A172 (cell line): Measurements from ENCODE around the gene SPTBN4. TPM values are rescaled to one million over a fixed set of nuclear protein-coding genes. Genes with fewer than 3 reads are reported as not detected.
"Not testable (repeated sequence)": the region's sequence is repeated elsewhere in the genome, so short reads cannot be mapped to it uniquely, and the experiment has no call there.

Experiments used
- DNase-seq: peaks from one replicate; pipeline ENCODE4 v3.0.0-alpha.2; 2015; ENCODE audit warnings: low spot score
- total RNA-seq: library from RNA; depleted of rRNA; stranded (reverse); fragments of >200 nt; shearing (Covaris generic); gene quantifications from 2 replicates; pipeline ENCODE4 v1.2.3, GENCODE V29; 2014

Gene SPTBN4
- total RNA-seq, 1 experiment from 2014 or later = 2.2 TPM

DNA sequence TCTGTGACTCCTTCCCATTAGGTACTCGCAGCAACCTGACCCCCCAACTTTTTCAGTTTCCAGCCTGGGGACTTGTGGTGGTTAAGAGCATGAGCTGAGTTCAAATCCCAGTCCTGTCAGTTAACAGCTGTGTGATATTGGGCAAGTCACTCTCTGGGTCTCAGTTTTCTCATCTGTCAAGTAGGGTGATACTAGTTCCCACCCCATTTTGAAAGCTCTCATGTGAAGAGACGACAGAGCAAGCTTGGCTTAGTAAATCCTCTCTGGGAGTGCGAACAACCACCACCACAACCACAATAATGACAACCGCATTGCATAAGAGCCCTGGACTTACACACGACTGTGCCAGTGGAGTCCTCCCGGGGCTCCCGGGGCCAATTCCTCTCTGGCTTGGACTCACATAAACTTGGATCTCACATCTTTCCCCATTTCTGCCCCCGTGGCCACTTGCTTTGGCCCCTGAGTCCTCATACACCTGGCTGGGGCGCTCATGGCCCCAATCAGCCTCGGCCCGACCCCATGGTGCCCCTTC lies 1.7 kb upstream of the SPTBN4 start:
- DNase-seq = peak; percentile 55

DNA sequence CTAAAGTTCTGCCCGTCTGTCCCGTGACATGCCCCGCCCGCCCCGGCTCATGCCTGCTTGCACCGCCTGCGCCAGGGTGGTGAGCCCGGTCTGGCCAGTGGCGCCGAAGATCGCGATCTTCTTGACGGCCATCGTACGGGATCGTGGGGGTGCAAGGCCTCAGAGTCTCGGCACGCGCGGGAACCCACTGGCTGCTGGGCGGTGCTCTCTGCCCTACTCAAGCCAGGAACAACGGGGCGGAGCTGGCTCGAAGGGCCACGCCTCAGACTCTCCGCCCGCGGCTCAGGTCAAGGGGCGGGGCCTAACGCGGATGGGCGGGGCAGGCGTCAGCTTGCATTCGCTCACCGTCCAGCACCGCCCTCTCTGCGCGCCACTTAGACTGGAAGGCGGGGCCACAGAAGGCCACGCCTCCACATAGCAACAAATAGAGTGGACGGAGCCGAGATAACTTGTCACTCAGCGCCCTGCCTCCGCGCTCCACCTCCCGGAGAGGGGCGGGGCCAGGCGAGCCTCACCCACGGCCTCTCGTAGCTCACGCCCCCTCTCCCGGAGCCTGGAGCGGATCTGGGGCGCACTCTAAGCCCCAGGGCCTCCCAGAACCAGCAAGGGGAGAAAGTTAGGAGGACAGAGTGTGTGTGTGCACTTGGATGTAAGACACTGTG lies 1.1 kb upstream of the SPTBN4 start, which contains the start of gene BLVRB:
Gene BLVRB, minus strand, starts transcription at position 189 of the 662 bp plus-strand sequence. Its CDS starts 57 bp downstream, at position 132.
- peak; percentile 99 for DNase-seq

DNA sequence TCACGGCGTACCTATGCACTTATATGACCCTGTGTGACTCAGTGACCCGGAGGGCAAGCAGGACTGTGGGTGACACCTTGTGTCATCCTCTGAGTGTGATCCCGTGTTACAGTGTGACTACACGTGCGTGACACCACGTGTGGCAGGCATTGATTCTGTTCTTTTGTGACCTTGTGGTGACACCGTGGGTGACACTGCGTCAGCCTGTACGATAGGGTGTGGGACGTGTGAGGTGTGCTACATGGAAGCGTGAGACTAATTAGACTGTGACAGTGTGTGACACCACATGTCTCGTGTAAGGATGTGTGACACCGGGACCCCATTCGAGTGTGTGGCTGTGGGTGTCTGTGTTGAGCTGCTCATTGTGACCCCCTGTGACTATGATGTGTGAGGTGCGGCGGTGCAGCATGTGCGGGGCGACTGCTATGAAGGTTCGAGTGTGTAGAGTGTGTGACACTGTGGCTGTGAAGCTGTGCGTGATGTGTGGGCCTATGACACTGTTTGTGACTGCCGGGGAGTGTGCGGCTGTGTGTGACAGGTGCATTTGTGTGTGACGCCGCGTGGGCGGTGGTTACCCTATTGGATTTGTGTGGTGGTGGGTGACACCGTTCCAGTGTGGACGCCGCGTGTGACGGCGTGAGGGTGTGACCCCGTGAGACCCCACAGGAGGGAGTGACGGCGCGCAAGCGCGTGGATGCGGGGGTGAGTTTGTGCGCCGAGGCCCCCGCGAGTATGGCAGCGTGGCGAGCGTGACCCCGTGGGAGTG lies 399 bp upstream of the SPTBN4 start:
- no peak for DNase-seq

DNA sequence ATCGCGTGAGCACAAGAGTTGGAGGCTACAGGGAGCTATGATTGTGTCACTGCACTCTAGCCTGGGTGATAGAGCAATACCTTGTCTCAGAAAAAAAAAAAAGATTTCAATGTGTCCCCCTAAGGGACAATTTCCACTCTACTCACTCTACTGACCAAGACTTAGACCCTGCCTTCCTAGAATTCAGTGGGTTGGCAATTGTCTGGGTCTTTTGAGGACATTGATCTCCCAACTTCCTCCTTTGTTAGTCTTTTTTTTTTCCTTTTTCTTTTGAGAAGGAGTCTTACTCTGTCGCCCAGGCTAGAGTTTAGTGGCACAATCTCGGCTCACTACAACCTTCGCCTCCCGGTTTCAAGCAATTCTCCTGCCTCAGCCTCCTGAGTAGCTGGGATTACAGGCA lies 2.2 kb downstream of the SPTBN4 start:
- DNase-seq = no peak

DNA sequence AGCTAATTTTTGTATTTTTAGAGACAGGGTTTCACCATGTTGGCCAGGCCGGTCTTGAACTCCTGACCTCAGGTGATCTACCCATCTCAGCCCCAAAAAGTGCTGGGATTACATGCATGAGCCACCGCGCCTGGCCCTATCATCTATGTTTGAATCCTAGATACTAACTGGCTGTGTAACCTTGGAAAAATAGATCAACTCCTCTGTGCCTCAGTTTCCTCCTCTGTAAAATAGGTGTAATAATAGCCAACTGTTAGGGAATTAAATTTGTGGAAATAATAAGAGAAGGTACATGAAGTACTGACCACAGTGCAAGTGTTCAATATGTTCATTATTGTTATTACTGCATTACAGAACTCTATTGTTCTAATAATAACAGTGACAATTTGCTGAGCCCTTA lies 4.3 kb downstream of the SPTBN4 start:
- DNase-seq = no peak

DNA sequence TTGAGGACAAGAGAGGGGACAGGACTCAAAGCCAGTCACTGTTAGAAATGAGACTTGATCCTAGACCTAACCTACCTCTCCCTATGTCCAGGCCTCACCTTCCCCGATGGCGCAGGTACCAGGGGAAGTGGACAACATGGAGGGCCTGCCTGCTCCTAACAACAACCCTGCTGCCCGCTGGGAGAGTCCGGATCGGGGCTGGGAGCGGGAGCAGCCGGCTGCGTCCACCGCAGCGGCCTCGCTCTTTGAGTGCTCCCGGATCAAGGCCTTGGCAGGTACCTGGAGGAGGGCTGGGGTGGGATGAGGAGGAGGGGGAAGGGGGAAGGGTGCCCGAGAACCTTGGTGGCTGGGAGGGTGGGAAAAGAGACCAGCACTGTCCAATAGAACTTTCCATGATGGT lies 5.7 kb downstream of the SPTBN4 start:
- DNase-seq = no peak

DNA sequence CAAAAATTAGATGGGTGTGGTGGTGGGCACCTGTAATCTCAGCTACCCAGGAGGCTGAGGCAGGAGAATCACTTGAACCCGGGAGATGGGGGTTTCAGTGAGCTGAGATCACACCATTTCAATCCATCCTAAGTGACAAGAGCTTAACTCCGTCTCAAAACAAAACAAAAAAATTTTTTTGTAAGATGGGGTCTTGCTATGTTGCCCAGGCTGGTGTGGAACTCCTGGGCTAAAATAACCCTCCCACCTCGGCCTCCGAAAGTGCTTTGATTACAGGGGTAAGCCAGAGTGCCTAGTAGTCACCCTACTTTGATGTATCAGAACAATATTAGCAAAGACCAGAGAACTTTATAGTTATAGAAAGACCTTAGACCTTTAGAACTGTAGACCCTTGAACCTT lies 7.9 kb downstream of the SPTBN4 start:
- no peak for DNase-seq

DNA sequence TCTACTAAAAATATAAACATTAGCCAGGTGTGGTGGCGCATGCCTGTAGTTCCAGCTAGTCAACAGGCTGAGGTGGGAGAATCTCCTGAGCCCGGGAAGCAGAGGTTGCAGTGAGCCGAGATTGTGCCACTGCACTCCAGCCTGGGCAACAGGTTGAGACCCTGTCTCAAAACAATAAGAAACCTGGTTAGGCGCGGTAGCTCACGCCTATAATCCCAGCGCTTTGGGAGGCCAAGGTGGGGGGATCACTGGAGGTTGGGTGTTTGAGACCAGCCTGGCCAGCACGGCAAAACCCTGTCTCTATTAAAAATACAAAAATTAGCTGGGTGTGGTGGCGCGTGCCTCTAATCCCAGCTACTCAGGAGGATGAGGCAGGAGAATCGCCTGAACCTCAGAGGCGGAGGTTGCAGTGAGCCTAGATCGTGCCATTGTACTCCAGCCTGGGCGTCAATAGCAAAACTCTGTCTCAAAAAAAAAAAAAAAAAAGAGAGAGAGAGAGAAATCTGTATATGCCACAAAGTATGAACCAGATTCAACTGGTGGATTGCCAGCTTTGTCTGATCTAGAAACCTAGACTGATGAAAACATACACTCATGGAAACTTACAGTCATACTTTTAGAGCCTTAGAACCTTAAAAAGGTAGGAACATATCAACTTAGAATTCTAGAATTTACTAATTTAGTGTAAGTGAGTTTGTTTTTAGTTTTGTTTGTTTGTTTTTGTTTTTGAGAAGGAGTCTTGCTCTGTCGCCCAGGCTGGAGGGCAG lies 9.3 kb downstream of the SPTBN4 start:
- DNase-seq = not testable (repeated sequence)

DNA sequence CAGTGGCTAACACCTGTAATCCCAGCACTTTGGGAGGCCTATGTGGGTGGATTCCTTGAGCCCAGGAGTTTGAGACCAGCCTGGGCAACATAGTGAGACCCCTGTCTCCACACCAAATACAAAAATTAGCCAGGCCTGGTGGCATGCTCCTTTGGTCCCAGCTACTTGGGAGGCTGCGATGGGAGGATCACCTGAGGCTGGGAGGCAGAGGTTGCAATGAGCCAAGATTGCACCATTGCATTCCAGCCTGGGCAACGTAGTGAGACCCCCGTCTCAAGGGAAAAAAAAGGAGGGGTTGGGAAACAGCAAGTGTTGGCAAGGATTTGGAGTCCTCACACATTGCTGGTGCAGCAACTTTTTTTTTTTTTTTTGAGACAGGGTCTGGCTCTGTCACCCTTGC lies 19.2 kb downstream of the SPTBN4 start:
- DNase-seq = no peak

DNA sequence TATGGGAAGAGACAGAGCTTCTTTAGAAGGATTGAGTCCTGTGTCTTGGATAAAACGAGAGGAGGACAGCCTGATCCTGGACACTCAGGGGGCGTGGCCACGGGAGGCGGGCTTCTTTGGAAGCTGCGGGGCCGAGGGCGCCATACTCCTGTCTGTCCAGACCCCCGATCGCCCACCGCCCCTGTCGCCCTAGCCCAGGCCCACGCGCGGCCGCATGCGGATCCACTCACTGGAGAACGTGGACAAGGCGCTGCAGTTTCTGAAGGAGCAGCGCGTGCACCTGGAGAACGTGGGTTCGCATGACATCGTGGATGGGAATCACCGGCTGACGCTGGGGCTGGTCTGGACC lies 23.1 kb downstream of the SPTBN4 start:
- DNase-seq = no peak

DNA sequence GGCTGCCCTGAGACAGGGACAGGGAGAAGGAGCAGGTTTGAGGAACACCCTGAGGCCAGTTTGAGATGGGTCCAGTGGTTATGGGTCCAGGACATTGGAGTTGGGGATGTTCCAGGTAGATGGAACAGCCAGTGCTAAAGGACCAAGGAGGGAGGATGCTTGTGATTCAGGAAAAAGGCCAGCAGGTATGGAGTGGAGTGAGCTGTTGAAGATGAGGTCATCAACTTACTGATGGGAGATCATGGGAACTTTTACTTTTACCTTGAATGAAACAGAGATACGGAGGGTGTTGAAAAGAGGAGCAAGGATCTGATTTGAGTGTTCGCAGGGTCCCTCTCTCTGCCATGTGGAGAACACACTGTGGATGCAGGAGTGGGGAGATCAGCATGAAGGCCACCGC lies 25.5 kb downstream of the SPTBN4 start:
- DNase-seq = no peak

DNA sequence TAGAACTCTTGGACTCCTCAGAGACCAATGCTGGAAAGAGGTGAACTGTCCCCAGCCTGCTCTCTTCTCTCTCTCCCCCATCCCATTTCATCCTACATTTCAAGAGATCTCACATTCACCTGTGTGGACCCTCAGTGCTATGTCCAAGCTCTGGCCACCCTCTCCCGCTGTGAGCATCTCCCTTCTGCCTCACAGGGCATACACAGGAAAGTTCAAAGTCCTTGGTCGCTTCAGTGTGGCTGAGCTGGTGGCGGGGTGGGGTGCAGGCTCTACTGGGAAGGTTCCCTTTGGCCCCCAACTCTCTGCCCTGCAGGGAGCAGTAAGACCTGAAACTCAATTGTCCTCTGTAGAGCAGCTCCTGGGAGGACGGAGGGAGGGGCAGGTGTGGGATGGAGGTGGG lies 27.0 kb downstream of the SPTBN4 start:
- no peak for DNase-seq

DNA sequence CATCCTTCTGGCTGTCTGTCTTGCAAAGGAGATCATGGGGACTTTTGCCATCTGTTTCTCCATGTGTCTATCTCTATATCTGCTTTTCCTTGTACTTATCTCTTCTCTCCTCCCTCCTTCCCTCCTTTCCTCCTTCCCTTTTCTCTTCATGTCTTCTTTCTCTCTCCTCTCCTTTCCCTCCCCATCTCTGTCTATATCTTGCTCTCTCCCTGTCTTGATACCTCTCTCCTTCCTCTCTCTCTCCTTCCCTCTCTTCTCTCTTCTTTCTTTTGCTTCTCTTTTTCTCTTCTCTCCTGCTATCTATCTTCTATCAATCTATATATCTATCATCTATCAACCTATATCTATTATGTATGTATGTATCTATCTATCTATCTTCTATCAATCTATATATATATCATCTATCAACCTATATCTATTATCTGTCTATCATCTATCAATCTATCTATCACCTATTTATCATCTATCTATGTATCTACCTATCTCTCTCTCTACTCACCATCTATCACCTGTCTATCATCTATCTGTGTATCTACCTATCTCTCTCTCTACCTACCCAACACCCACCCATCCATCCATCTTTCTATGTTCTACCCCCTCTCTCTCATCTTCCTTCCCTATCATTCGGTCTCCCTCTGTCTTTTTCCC lies 27.5 kb downstream of the SPTBN4 start:
- no peak for DNase-seq

DNA sequence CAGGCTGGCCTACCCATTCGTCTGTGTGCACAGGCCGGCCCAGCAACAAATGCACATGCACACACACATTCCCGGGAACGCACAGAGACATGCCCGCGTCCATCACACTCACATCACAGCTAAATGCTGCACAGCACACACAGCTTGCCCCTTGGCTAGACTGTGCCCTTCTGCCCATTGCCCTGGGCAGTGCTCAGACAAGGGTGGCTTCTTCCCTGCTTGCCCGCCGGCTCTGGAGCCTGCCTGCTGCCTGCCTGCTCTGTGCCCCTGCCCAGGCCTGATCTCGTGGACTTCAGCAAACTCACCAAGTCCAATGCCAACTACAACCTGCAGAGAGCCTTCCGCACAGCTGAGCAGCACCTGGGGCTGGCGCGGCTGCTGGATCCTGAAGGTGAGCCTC lies 30.4 kb downstream of the SPTBN4 start:
- DNase-seq = no peak

DNA sequence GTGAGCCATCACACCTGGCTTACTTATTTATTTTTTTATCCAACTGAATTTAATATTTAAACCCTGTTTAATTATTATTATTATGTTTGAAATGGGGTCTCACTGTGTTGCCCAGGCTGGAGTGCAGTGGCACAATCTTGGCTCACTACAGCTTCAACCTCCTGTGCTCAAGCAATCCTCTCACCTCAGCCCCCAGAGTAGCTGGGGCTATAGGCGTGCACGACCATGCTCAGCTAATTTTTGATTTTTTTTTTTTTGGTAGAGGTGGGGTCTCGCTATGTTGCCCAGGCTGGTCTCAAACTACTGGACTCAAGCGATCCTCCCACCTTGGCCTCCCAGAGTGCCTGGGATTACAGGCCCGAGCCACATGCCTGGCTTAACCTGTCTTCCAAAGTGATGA lies 32.5 kb downstream of the SPTBN4 start:
- no peak for DNase-seq

DNA sequence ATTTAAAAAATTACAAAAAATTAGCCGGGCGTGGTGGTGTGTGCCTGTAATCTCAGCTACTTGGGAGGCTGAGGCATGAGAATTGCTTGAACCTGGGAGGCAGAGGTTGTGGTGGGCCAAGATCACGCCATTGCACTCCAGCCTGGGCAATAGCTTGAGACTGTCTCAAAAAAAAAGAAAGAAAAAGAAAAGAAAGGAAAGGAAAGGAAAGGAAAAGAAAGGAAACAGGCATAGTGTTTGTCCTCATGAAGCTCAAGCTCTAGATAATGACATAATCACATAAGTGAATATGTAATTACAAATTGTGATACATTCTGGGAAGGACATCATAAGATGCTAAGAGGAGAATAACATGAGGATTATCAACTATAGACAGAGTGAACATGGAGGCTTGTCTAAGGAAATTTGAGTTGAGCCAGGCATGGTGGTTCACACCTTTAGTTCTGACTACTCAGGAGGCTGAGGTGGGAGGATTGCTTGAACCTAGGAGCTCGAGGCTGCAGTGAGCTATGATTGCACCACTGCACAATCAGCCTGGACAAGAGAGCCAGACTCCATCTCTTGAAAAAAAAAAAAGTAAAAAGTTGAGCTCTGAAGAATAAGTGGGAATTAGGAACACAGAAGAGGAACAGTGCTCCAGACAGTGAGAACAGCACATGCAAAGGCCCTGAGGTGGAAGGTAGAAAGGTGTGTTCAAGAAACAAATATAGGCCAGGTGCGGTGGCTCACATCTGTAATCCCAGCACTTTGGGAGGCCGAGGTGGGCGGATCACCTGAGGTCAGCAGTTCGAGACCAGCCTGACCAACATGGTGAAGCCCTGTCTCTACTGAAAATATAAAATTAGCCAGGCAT lies 34.1 kb downstream of the SPTBN4 start:
- DNase-seq = not testable (repeated sequence)

DNA sequence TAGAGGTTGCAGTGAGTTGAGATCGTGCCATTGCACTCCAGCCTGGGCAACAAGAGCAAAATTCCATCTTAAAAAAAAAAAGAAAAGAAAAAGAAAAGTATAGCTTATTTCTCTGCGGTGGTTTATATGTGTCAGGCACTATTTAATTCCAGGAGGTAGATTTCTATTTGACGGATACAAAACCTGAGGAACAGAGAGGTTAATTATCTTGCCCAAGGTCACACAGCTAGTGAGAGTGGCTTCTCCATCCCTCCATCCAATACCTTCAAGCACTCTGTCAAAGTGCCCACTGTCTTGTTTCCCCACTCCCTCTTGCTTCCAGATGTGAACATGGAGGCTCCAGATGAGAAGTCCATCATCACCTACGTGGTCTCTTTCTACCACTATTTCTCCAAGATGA lies 34.8 kb downstream of the SPTBN4 start:
- DNase-seq = no peak

DNA sequence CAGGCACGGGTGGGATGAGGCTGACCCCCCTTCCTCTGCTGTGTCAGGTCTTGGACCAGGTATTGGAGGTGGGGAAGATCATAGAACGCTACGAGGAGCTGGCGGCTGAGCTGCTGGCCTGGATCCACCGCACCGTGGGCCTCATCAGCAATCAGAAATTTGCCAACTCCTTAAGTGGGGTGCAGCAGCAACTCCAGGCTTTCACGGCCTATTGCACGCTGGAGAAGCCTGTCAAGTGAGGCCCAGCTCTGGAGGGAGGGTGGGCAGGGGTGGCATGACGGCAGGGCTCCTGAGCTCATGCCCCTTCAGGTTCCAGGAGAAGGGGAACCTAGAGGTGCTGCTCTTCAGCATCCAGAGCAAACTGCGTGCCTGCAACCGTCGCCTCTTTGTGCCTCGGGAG lies 35.3 kb downstream of the SPTBN4 start:
- no peak for DNase-seq

DNA sequence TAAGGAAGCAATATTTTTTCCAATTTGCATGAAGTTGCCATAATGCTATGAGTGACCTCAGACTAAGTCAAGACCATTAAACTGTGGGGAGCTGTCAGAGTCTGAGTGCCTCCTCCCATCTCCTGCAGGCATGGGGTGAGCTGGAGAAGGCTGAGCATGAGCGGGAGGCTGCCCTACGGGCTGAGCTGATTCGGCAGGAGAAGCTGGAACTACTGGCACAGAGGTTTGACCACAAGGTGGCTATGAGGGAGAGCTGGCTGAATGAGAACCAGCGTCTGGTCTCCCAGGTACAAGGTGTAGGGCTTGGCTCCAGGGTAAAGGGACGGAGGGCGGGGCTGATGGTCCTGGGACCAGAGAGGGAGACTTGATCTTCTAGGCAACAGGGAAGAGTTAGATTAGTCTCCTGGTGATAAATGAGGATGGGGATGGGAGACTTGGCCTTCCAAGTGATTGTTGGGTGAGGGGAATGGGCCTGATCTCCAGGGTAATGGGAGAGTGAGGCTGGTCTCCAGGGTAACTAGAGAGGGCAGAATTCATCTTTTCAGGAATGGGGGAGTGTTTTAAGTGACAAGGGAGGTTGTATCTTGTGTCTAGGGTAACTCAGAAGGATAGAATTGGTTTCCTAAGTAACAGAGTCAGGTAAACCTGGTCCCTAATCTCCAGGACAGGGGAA lies 36.0 kb downstream of the SPTBN4 start:
- DNase-seq = peak; percentile 14

DNA sequence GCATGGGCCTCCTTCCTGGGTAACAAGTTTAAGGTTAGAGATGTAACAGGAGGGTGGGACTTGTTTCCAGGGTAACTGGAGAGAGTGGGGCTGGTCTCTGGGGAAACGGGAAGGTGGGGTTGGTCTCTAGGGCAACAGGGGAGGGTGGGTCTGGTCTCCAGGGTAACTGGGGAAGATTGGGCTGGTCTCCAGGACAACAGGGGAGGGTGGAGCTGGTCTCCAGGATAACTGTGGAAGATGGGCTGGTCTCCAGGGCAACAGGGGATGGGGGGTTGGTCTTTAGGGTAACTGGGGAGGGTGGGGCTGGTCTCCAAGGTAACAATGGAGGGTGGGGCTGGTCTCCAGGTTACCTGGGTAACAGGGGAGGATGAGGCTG lies 36.5 kb downstream of the SPTBN4 start:
- DNase-seq = no peak

DNA sequence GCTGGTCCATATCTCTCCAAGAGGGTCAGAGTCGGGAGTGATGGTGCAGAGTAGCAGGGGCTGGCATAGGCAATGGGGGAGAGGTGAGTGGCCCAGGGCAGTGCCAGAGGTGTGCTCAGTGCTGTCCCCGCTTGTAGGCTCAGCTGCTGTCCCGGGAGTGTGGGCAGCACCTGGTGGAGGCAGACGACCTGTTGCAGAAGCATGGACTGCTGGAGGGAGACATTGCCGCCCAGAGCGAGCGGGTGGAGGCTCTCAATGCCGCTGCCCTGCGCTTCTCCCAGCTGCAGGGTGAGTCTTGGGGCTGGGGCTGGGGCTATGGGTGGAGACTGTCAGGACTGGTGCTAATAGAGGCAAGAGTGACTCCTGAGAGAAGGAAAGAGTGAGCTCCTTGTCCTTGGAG lies 39.3 kb downstream of the SPTBN4 start:
- DNase-seq = no peak
